Left ventricle myocardium inferior (tissue), 1 donor: ENCODE results near the gene PCNT. TPM values are rescaled to one million over a fixed set of nuclear protein-coding genes. Genes with fewer than 3 reads are reported as not detected.

Experiments used
- DNase-seq: peaks from one replicate; pipeline ENCODE4 v3.0.0-alpha.2; 2020
- H3K27ac ChIP-seq: fragments of 200-600 bp; replicated peaks from 2 replicates; pipeline ENCODE4 v1.8.0; 2021
- H3K27me3 ChIP-seq: fragments of 200-600 bp; 2 replicates; pipeline ENCODE4 v1.8.0; 2021; ENCODE audit warnings: low read depth
- H3K36me3 ChIP-seq: fragments of 200-600 bp; 2 replicates; pipeline ENCODE4 v1.8.0; 2021
- H3K4me1 ChIP-seq: fragments of 200-600 bp; 2 replicates; pipeline ENCODE4 v1.8.0; 2021
- H3K4me3 ChIP-seq: fragments of 200-600 bp; 2 replicates; pipeline ENCODE4 v1.8.0; 2021; ENCODE audit warnings: mild to moderate bottlenecking, moderate library complexity
- H3K9me3 ChIP-seq: fragments of 200-600 bp; replicated peaks from 2 replicates; pipeline ENCODE4 v1.8.0; 2021
- intact Hi-C: fragments of 100-400 bp; cut with micrococcal nuclease; formaldehyde crosslinking; loops from one replicate; pipeline ENCODE4 v1.11.0; 2022
- total RNA-seq: library from RNA; stranded (reverse); fragmentation: NEBNext Ultra II Directional; extraction: Animal tissue kit (Norgen Biotek cat#: 25700); gene quantifications from one replicate; pipeline ENCODE4 v1.2.1, GENCODE V29; 2021
- TF ChIP-seq, protein P1 (sequence below): fragments of 200-600 bp; IDR thresholded peaks from 2 replicates; pipeline ENCODE4 v1.8.0; 2021; ENCODE audit warnings: antibody characterized with exemption, mild to moderate bottlenecking, borderline replicate concordance
- donor health status: DM: no; HTN: yes; CAD: no; lungs with severe emphysema.

PCNT gene
- total RNA-seq, 1 donor from 2014 or later: 36.3 TPM

GRCh38 chr21:46434322-46434958 is 110.5 kb downstream of the PCNT start:
- intact Hi-C loops: no loop called here
- H3K36me3 ChIP-seq: peaks cover 98% of the 10 kb centered on the region
- H3K27ac ChIP-seq: no peak overlapping the region
- no peaks in the 10 kb centered on the region for H3K27me3 ChIP-seq
- no peak for DNase-seq
- no peaks in the 10 kb centered on the region for H3K9me3 ChIP-seq
- TF ChIP-seq, protein P1, sequence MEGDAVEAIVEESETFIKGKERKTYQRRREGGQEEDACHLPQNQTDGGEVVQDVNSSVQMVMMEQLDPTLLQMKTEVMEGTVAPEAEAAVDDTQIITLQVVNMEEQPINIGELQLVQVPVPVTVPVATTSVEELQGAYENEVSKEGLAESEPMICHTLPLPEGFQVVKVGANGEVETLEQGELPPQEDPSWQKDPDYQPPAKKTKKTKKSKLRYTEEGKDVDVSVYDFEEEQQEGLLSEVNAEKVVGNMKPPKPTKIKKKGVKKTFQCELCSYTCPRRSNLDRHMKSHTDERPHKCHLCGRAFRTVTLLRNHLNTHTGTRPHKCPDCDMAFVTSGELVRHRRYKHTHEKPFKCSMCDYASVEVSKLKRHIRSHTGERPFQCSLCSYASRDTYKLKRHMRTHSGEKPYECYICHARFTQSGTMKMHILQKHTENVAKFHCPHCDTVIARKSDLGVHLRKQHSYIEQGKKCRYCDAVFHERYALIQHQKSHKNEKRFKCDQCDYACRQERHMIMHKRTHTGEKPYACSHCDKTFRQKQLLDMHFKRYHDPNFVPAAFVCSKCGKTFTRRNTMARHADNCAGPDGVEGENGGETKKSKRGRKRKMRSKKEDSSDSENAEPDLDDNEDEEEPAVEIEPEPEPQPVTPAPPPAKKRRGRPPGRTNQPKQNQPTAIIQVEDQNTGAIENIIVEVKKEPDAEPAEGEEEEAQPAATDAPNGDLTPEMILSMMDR: no peak
- no peak overlapping the region for H3K4me3 ChIP-seq
- no peaks in the 10 kb centered on the region for H3K4me1 ChIP-seq

DNA sequence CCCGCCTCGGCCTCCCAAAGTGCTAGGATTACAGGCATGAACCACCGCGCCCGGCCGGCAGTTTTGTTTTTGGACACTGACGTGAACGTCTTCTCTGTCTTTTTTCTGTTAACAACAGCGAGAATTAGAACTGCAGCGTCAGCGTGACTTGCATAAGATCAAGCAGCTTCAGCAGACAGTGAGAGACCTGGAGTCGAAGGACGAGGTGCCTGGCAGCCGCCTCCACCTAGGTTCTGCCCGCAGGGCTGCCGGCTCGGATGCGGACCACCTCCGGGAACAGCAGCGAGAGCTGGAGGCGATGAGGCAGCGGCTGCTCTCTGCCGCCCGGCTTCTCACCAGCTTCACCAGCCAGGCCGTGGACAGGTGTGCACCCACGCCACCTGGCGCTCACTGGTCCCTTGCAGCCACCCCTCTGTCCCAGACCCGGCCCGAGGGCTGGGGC is 111.9 kb downstream of the PCNT start:
- intact Hi-C loops: no loop called here
- TF ChIP-seq, protein P1: no peak
- DNase-seq: no peak

DNA sequence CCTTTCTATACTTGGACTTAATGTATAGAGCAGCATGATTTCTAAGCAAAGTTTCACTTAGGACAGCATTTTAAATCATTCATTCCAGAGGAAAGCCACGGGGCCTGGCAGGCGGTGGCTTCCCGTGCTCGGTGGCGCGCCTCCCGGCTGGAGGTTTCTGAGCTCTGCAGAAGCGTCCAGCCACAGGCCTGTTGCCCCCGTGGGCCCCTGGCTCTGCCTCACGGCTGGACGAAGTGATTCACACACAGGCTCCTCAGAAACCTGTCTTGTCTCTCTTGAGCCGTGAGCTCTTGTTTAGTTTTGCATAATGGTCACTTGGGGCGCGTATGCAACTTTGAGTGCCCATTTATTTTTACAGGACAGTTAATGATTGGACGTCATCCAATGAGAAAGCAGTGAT is 112.7 kb downstream of the PCNT start:
- DNase-seq: no peak
- intact Hi-C loops: no loop called here

More for the DNA sequence above, 111.9 kb downstream of the PCNT start:
- Histone ChIP-seq H3K27ac (no peak overlapping the region), H3K4me3 (no peak overlapping the region), H3K9me3 (no peaks in the 10 kb centered on the region), H3K27me3 (no peaks in the 10 kb centered on the region), H3K4me1 (no peaks in the 10 kb centered on the region), H3K36me3 (peaks cover 98% of the 10 kb centered on the region)

GRCh38 chr21:46437096-46437498 is 113.1 kb downstream of the PCNT start:
- Histone ChIP-seq H3K4me3 (no peak overlapping the region), H3K4me1 (no peaks in the 10 kb centered on the region), H3K27ac (no peak overlapping the region), H3K36me3 (peaks cover 98% of the 10 kb centered on the region), H3K9me3 (no peaks in the 10 kb centered on the region), H3K27me3 (no peaks in the 10 kb centered on the region)
- TF ChIP-seq, protein P1: no peak
- intact Hi-C loops: no loop called here
- no peak for DNase-seq

More for the DNA sequence above, 112.7 kb downstream of the PCNT start:
- Histone ChIP-seq H3K9me3 (no peaks in the 10 kb centered on the region), H3K4me1 (no peaks in the 10 kb centered on the region), H3K27me3 (no peaks in the 10 kb centered on the region), H3K36me3 (peaks cover 98% of the 10 kb centered on the region), H3K27ac (no peak overlapping the region), H3K4me3 (no peak overlapping the region)
- TF ChIP-seq, protein P1: no peak

GRCh38 chr21:46437511-46437910 is 113.6 kb downstream of the PCNT start:
- Histone ChIP-seq H3K27me3 (no peaks in the 10 kb centered on the region), H3K36me3 (peaks cover 99% of the 10 kb centered on the region), H3K4me1 (no peaks in the 10 kb centered on the region), H3K27ac (no peak overlapping the region), H3K4me3 (no peak overlapping the region), H3K9me3 (no peaks in the 10 kb centered on the region)
- TF ChIP-seq, protein P1: no peak
- no peak for DNase-seq
- intact Hi-C loops: no loop called here
